ENCODE results near the gene RSAD2. TPM values are rescaled to one million over a fixed set of nuclear protein-coding genes. Genes with fewer than 3 reads are reported as not detected.

The RSAD2 gene
- total RNA-seq, 1 donor from 2014 or later, result 21.9 TPM

DNA sequence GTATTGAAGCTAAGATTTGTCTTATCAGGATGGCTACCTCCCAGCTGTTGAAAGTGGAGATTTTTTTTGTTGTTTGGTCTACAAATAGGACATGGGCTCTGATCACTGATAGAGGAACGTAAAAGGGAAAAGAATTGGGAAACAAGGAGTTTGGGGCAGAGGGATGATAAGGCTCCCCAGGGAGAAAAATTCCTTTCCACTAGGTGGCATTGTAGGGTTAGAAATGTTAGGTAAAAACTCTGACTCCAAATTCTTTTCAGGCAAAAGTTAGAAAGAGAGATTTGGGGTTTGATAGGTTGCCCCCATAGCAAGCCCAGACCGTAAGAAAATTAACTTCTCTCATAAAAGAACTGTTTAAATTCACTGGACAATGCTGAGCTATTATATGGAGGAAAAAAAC, 31.7 kb upstream of the RSAD2 start:
- ATAC-seq (no peak), DNase-seq (no peak)
- Histone ChIP-seq H3K4me3 (no peak overlapping the region), H3K36me3 (peaks cover 22% of the 10 kb centered on the region), H3K27ac (no peak overlapping the region), H3K9me3 (peaks cover 69% of the 10 kb centered on the region), H3K4me1 (no peaks in the 10 kb centered on the region), H3K27me3 (ENCODE audit: low read depth) (no peaks in the 10 kb centered on the region)
- intact Hi-C loops (cut with DNase I), result no loop called here
- TF ChIP-seq, protein P1, sequence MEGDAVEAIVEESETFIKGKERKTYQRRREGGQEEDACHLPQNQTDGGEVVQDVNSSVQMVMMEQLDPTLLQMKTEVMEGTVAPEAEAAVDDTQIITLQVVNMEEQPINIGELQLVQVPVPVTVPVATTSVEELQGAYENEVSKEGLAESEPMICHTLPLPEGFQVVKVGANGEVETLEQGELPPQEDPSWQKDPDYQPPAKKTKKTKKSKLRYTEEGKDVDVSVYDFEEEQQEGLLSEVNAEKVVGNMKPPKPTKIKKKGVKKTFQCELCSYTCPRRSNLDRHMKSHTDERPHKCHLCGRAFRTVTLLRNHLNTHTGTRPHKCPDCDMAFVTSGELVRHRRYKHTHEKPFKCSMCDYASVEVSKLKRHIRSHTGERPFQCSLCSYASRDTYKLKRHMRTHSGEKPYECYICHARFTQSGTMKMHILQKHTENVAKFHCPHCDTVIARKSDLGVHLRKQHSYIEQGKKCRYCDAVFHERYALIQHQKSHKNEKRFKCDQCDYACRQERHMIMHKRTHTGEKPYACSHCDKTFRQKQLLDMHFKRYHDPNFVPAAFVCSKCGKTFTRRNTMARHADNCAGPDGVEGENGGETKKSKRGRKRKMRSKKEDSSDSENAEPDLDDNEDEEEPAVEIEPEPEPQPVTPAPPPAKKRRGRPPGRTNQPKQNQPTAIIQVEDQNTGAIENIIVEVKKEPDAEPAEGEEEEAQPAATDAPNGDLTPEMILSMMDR (IDR thresholded peaks at IDR 0.05), result no peak

DNA sequence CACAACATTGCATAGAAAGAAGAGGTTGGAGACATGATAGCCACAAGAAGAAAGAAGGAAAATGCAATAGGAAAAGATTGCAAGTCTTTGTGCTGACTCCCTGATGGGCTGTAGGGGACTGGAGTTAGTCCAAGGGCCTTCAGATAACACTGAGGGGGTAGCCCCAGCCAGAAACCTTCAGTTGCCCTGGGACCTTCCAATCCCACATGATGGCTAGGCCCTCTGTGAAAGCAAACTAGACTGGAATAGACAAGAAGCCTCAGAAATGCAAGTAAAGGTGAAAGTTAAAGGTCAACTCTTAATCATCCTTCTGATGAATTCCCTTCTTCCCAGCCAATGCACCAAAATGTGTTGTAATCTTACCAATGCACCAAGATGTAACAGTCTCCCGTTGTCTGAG, 31.0 kb upstream of the RSAD2 start:
- DNase-seq (no peak), ATAC-seq (no peak)
- H3K4me1 ChIP-seq, result no peaks in the 10 kb centered on the region
- H3K27ac ChIP-seq, result no peak overlapping the region
- peaks cover 28% of the 10 kb centered on the region for H3K36me3 ChIP-seq
- intact Hi-C loops (cut with DNase I), result no loop called here
- H3K9me3 ChIP-seq, result peaks cover 66% of the 10 kb centered on the region
- H3K27me3 ChIP-seq (ENCODE audit: low read depth), result no peaks in the 10 kb centered on the region
- no peak overlapping the region for H3K4me3 ChIP-seq
- TF ChIP-seq, protein P1 (IDR thresholded peaks at IDR 0.05), result no peak

DNA sequence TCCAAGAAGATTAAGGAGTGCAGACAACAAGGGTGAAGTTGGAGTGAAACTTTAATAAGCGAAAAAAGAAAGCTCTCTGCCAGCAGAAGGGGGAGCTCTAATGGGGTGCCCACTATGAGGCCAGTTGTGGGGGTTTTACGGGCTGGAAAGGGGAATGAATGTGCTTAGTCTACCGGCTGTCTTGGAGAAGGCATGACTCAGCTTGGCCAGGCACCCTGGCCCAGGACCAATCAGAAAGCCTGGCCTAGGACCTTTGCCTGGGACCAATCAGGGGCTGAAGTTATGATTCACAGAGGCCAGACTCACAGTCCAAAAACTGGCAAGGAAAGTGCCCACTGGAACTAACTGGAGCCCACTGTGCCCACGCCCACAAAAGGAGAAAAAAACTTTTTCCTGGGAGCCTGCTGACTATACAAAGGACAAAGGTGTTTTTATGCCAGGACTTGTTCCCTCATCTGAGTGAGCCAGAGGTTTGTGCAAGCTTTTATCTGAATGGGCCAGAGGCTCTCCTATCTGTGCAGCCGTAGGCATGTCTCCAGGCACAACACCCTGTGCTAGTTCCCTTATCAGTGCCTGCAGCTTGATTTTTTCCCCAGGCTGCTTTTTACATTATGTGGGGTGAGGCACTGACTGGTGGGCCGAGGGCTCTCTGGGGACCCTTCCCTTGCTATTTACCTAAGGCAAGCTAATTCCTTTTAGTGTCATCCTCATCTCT, 30.5 kb upstream of the RSAD2 start:
- no peak for DNase-seq
- H3K36me3 ChIP-seq, result peaks cover 32% of the 10 kb centered on the region
- TF ChIP-seq, protein P1 (IDR thresholded peaks at IDR 0.05), result no peak
- peaks cover 60% of the 10 kb centered on the region for H3K9me3 ChIP-seq
- H3K27ac ChIP-seq, result no peak overlapping the region
- no peak for ATAC-seq
- H3K4me3 ChIP-seq, result no peak overlapping the region
- no peaks in the 10 kb centered on the region for H3K4me1 ChIP-seq
- H3K27me3 ChIP-seq (ENCODE audit: low read depth), result no peaks in the 10 kb centered on the region
- intact Hi-C loops (cut with DNase I), result no loop called here

DNA sequence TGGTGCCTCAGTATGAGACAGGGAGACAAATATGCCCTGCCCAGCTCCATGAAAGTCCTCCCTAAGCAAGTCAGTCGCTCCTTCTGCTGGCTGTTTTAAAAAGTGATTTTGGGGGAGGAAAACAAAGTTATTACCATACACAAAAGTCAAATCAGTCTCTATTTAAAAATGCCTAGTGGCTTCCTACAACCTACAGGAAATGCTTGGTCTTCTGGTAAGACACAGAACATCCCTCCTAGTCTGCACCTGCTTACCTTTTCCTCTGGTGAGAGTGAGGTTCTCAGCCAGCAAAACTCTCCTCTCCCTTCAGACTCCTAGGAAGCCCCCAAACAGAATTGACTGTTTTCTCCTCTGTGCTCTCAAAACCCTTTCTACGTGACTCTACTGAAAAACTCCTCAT, 25.4 kb upstream of the RSAD2 start:
- DNase-seq (no peak), ATAC-seq (no peak)
- Histone ChIP-seq H3K36me3 (peaks cover 38% of the 10 kb centered on the region), H3K27me3 (ENCODE audit: low read depth) (no peaks in the 10 kb centered on the region), H3K27ac (no peak overlapping the region), H3K4me1 (peaks cover 3% of the 10 kb centered on the region), H3K4me3 (no peak overlapping the region), H3K9me3 (peaks cover 9% of the 10 kb centered on the region)
- TF ChIP-seq, protein P1 (IDR thresholded peaks at IDR 0.05), result no peak
- intact Hi-C loops (cut with DNase I), result no loop called here

DNA sequence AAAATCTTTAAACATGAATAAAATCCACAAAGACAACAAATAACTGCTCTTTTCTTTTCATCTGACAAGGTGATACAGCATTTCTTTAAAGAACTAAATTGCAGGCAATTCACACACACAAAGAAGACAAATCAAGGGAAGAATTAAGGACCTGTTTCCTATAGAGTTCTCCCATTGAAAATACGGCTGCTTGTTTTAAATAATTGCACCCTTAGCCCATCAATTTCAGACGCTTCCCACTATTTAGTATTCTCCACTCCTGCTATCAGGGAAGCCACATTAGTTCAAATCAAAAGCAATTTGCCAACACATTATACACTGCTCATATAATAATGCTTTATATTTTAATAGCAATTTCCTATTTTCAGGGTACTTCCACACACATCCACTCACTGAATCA, 23.2 kb upstream of the RSAD2 start:
- DNase-seq, result no peak
- H3K36me3 ChIP-seq, result peaks cover 37% of the 10 kb centered on the region
- H3K27ac ChIP-seq, result no peak overlapping the region
- ATAC-seq, result no peak
- intact Hi-C loops (cut with DNase I), result no loop called here
- no peak overlapping the region for H3K4me3 ChIP-seq
- TF ChIP-seq, protein P1 (IDR thresholded peaks at IDR 0.05), result no peak
- H3K27me3 ChIP-seq (ENCODE audit: low read depth), result no peaks in the 10 kb centered on the region
- peaks cover 14% of the 10 kb centered on the region for H3K9me3 ChIP-seq
- peaks cover 3% of the 10 kb centered on the region for H3K4me1 ChIP-seq
